ENCODE measurements around the gene LIMS2. TPM values are rescaled to one million over a fixed set of nuclear protein-coding genes. Genes with fewer than 3 reads are reported as not detected.

Gene LIMS2
- total RNA-seq, 1 experiment from 2014 or later = 8.9 TPM

- ATAC-seq (no peak), DNase-seq (ENCODE audit: low read depth, low spot score) (no peak)
- no TSS peak for BruUV-seq (replicated peaks)
- intact Hi-C loops (cut with micrococcal nuclease; ENCODE audit: unreplicated experiment) (no loop called here), in situ Hi-C loops (cut with HindIII; ENCODE audit: low pct_unique_long_range_greater_than_20kb, low sequenced_read_pairs) (no loop called here)
- ChIA-PET POLR2A (no interaction called here), CTCF (no interaction called here)
- Histone ChIP-seq H3K27ac (ENCODE audit: low read length) (no peak overlapping the region), H3K4me1 (ENCODE audit: control insufficient read depth, insufficient read depth, low read length) (no peaks in the 10 kb centered on the region), H3K9me3 (ENCODE audit: control insufficient read depth, insufficient read depth, low read depth, low read length) (no peaks in the 10 kb centered on the region), H3K27me3 (ENCODE audit: control insufficient read depth, insufficient read depth, low read length) (no peaks in the 10 kb centered on the region), H3K36me3 (ENCODE audit: control insufficient read depth, insufficient read depth, low read length) (peaks cover 24% of the 10 kb centered on the region), H3K4me3 (ENCODE audit: low read depth in 2 of 2, low read length in 2 of 2) (no peak overlapping the region)
- no peak for TF ChIP-seq CTCF (IDR thresholded peaks at IDR 0.05)
- TF ChIP-seq TCF7L2 (IDR thresholded peaks at IDR 0.05; ENCODE audit: low read depth, low read length) = no peak
- TF ChIP-seq REST (IDR thresholded peaks at IDR 0.05; ENCODE audit: insufficient read depth in 1 of 2, low read depth in 2 of 2, low read length in 1 of 2) = no peak
- no peak for TF ChIP-seq SIN3A (IDR thresholded peaks at IDR 0.05; ENCODE audit: borderline replicate concordance, insufficient read depth, low read depth, low read length)
- no peak for TF ChIP-seq POLR2AphosphoS5 (IDR thresholded peaks at IDR 0.05; ENCODE audit: low read depth, low read length)
Observed at GRCh38 chr2:127719301-127720218, 44.2 kb upstream of the LIMS2 start.

GRCh38 chr2:127718271-127718670 lies 42.9 kb upstream of the LIMS2 start:
- ChIA-PET POLR2A (no interaction called here), CTCF (no interaction called here)
- Histone ChIP-seq H3K9me3 (ENCODE audit: control insufficient read depth, insufficient read depth, low read depth, low read length) (no peaks in the 10 kb centered on the region), H3K4me3 (ENCODE audit: low read depth in 2 of 2, low read length in 2 of 2) (no peak overlapping the region), H3K27ac (ENCODE audit: low read length) (no peak overlapping the region), H3K36me3 (ENCODE audit: control insufficient read depth, insufficient read depth, low read length) (peaks cover 24% of the 10 kb centered on the region), H3K4me1 (ENCODE audit: control insufficient read depth, insufficient read depth, low read length) (no peaks in the 10 kb centered on the region), H3K27me3 (ENCODE audit: control insufficient read depth, insufficient read depth, low read length) (no peaks in the 10 kb centered on the region)
- in situ Hi-C loops (cut with HindIII; ENCODE audit: low pct_unique_long_range_greater_than_20kb, low sequenced_read_pairs) (no loop called here), intact Hi-C loops (cut with micrococcal nuclease; ENCODE audit: unreplicated experiment) (no loop called here)
- no peak for DNase-seq (ENCODE audit: low read depth, low spot score)
- TF ChIP-seq CTCF (IDR thresholded peaks at IDR 0.05) (no peak), POLR2AphosphoS5 (IDR thresholded peaks at IDR 0.05; ENCODE audit: low read depth, low read length) (no peak), REST (IDR thresholded peaks at IDR 0.05; ENCODE audit: insufficient read depth in 1 of 2, low read depth in 2 of 2, low read length in 1 of 2) (no peak), TCF7L2 (IDR thresholded peaks at IDR 0.05; ENCODE audit: low read depth, low read length) (no peak), SIN3A (IDR thresholded peaks at IDR 0.05; ENCODE audit: borderline replicate concordance, insufficient read depth, low read depth, low read length) (no peak)
- ATAC-seq = no peak
- no TSS peak for BruUV-seq (replicated peaks)

Measured in Panc1 (cell line).